HG03432 (cell line): ENCODE measurements around the gene PPP1R2.
A peak's percentile ranks its signal among the peaks of the same experiment; 100 is the strongest.
"Not testable (repeated sequence)": the region's sequence is repeated elsewhere in the genome, so short reads cannot be mapped to it uniquely, and the experiment has no call there.

ENCODE experiments used
- ATAC-seq: cut with Tn5 transposase; IDR thresholded peaks from one replicate; pipeline ENCODE4 v1.9.1; 2021; ENCODE audit warnings: mild to moderate bottlenecking, moderate library complexity; ENCODE audit not compliant: unreplicated experiment

PPP1R2 gene

DNA sequence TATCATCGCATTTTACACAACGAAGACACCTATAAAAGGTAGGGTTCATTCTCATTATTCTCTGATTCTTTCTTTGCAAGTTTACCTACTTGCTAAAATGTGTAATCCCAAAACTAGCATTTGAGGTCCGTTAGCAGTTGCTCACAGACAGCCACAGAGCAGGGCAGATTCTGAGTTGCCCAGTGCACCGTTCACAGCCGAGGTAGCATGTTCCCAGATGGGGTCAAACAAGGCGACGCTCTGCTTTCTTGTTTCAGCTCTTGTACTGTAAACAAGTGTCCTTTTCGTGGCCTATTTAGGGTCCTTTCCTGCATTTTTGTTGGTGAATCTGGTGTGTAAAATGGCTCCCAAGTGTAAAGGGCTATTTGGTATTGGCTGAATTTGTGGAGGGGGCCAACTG lies 3.1 kb downstream of the PPP1R2 start:
- ATAC-seq: no peak

DNA sequence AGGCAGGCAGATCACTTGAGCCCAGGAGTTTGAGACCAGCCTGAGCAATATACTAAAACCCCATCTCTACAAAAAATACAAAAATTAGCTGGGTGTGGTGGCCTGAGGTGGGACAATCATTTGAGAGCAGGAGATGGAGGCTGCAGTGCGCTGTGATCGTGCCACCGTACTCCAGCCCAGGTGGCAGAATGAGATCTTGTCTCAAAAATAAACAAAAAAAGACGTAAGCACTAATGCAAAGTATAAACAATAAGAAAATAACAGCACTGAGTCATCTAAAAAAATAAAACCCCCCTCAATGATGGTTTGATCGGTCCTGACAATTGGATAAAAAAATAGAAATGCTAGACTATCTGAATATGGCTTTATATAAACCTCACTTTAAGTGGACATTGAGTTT lies 3.6 kb downstream of the PPP1R2 start:
- ATAC-seq: no peak

DNA sequence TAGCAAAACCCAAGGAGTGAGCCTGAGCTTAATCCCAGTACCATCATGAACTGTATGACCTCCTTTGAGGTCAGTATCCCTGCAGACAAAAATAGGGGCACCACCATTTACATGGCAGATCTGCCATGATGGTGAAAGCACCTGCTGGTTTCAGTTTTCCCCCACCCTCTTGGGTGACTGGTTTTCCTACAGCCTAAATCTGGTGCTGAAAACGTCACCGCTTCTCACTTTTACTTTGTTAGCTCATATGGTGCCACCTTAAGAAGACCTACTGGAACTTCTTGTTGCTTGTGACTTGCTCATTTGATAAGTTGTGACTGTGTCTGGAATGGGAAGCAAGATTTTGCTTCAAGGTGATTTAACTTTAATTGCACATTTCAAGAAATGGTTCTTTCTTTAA lies 5.1 kb downstream of the PPP1R2 start:
- ATAC-seq: peak; percentile 58

DNA sequence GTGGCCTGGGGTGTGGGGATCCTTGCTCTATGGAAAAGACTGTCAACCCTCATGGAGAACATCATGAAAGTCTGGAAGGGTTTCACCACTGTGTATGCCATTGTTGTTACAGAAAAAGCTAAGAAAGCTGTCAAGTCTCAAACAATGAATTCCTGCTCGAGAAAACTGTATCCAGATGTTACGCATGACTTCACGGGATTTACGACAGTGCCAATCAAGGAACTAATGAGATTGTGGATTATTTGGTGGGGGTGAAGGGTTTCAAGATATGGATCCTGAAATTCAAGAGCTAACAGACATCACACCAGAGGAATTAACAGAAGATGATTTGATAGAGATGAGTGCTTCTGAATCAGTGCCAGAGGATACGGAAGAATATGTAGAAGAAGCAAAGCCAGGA lies 7.8 kb downstream of the PPP1R2 start:
- no peak for ATAC-seq

DNA sequence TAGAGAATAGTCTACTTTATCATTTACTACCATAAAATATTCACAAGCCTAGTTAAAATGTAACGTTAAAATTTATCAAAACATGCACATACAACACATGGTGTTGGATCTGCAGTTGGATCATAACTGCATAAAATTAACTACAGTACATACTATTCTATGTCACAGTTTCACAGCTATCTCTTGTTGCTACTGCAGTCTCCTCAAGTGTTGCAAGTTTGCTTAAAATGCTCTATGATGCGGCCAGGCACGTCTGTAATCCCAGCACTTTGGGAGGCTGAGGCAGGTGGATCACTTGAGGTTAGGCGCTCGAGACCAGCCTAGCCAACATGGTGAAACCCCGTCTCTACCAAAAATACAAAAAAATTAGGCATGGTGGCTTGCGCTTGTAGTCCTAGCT lies 10.3 kb downstream of the PPP1R2 start:
- ATAC-seq: no peak

DNA sequence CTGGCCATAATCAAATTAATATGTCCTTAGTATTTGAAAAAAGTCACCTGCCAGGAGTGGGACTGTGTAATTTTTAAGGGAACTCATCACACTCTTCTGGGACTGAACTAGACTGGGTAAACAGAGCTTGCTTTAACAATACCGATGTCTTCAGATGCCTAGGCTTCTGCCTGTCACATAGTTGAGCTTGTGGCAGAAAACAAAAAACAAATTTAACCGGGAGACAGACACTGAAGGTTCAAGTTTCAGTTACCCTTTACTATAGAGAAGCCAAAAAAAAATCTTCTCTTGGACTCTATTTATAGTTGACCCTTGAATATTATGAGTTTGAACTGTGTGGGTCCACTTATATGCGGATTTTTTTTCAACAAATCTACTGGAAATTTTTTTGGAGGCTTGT lies 10.8 kb downstream of the PPP1R2 start:
- ATAC-seq: no peak

DNA sequence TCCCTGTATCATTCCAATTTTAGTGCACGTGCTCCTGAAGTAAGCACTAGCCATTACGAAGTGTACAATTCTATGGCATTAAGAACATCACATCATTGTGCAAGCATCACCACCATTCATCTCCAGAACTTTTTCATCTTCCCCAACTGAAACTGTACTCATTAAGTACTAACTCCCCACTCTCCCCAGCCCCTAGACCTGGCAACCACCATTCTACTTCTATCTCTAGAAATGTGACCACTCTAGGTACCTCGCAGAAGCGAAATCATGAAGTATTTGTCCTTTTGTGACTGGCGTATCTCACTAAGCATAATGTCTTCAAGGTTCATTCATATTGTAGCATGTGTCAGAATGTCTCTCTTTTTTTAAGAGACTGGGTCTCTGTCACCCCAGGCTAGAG lies 11.4 kb downstream of the PPP1R2 start:
- ATAC-seq: no peak

DNA sequence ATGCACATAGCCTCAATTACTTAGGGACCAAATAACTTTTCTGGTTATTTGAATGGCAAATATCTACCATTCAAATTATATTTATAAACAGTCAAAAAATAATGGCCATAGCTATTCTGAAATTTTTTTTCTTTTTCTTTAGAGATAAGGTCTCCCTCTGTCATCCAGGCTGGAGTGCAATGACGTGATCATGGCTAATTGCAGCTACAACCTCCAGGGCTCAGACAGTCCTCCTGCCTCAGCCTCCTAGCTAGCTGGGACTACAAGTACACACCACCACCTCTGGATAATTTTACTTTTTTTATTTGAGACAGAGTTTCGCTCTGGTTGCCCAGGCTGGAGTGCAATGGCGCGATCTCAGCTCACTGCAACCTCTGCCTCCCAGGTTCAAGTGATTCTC lies 16.6 kb downstream of the PPP1R2 start:
- ATAC-seq: no peak

DNA sequence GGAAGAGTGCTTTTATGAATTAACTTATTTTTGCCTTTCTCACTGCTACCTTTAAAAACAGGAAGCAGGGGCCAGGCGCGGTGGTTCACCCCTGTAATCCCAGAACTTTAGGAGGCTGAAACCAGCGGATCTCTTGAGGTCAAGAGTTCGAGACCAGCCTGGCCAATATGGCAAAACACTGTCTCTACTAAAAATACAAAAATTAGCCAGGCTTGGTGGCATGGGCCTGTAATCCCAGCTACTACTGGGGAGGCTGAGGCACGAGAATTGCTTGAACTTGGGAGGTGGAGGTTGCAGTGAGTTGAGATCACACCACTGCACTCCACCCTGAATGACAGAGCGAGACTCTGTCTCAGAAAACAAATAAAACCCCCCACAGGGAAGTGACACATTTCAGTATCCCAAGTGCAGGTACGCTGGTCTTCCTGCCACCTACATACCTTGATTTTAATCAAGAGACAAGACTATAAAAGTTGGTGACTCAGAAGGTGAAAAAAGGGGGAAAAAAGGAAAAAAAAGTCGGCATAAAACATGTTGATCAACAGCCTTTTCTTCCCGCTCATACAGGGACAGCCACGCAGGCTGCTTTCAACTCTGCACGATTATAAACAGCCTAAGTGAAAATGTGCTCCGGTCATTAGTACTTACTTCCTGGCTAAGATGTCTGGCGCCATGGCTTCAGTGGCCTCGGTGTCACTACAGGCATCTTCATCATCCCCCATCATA lies 18.8 kb downstream of the PPP1R2 start:
- no peak for ATAC-seq

DNA sequence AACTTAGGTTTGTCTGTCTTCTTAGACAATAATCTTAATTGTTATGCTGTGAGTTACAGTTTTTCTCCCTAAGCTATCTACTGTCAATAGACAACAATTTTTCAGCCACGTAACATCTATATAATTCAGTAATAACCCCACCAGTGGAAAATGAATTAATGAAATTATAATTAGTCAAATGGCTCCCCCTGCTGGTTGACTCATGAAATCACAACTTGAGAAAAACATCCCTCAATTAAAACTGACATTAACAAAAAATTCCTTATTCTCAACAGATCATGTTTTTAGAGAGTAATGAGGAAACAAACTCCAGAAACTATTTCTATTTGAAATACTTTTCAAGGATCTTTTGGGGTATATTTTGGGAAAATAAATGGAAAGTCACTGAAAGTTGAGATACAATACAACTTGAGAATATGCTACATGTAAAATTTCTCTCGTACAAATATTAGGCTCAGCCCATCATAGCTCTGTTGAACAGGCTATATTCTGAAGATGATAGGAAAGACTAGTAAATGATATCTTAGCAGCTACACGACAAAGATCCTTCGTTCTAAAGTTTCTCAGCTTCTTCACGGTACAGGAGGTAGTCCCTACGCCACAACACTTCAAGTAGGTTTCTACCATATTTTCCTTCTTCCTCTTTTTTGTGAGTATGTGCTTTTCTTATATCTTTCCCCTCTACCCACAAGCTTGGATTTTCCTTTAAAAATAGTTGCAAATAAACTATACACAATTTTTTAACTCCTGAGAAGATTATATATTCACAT lies 20.7 kb downstream of the PPP1R2 start:
- ATAC-seq: no peak

DNA sequence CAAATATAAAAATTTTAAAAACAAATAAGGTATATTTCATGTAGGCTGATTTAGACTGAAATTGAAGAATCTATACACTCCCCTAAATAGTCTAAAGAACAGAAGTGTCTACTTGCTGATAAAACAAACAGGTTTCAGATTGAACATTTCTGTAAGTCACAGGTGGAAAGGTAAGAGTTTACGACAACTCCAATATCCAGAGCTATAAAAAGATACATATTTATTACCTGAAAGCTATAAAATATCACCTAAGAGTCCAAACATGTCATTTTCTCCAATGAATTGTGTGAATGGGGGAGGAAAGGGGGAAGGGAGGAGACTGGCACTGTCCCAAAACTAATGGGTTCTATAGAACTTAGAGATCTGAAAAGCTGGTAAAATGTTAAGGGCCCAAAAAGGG lies 26.1 kb downstream of the PPP1R2 start:
- no peak for ATAC-seq

DNA sequence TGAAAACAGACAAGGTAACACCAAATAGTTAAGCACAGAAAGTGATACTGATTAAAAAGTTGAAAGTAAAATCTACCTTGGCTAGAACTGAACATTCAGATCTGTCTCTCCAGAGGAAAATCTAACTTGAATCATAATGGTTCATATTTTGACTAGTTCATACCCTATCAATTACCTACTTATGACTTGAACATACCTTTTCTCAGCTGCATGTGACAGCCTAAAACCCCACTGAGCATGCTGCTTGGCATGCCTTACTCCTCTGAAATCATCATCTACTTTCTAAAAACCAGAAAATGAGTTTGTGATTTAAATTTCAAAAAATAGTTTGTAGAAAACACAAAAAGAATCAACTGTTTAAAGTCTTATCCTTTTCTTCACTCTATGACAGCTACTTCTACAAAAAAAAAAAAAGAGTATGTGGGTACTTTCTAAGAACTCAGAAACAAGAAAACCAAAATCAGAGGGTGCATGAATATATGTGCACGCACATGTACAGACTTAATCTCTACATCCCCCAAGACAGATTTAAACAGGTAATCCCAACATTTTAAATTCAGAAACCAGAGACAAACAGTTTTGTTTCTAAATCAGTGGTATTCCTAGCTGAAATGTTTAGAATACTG lies 28.4 kb downstream of the PPP1R2 start:
- not testable (repeated sequence) for ATAC-seq

DNA sequence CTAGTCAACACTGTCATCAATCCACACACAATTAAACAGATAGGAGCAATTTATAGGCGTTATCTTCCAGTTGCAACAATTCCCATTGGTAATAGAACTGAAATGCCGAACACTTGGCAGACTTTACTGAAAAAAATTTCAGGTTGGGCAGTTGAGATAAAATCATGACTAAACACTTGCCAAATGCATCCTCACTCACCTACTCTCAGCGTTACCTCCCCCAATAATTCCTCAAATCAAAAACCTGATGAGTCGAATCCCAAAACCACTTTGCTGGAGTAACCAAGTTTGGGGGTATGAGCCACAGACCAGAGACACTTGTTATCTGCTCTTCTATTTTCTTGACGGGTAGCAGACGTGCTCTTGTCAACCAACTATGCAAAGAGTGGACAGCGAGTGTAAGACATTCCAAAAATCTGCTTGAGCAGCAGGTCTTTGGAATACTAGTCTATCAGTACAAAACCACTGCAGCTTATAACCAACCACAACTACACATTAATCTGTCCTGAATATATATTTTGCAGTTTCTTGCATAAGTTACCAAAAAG lies 30.3 kb downstream of the PPP1R2 start:
- no peak for ATAC-seq

DNA sequence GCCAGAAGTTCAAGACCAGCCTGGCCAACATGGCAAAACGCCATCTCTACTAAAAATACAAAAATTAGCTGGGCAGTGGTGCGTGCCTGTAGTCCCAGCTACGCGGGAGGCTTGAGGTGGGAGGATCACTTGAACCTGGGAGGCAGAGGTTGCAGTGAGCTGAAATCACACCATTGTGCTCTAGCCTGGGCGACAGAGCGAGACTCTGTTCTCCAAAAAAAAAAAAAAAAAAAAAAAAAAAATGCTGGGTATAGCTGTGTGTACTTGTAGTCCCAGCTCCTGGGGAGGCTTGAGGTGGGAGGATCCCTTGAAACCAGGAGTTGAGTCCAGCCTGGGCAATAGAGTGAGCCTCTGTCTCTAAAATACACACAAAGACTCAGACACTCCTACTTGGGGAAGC lies 32.0 kb downstream of the PPP1R2 start:
- ATAC-seq: no peak

DNA sequence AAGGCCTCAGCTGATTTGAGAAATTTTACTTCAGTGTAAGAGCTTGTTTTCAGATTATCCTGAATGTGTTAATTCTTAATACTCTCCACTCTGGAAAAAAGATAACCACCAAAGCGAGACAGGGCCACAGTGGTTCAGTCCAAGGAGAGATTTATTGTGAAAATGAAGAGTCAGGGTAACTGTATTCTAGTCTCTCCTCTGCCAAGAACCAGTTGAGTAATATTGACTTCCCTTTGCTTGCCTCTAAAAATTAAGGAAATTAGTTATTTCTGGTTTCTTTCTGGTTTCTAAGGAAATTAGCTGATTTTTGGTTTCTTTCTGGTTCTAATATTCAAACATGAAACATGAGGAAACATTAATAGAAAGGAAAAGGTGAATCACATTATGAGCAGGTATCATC lies 34.9 kb downstream of the PPP1R2 start:
- no peak for ATAC-seq

DNA sequence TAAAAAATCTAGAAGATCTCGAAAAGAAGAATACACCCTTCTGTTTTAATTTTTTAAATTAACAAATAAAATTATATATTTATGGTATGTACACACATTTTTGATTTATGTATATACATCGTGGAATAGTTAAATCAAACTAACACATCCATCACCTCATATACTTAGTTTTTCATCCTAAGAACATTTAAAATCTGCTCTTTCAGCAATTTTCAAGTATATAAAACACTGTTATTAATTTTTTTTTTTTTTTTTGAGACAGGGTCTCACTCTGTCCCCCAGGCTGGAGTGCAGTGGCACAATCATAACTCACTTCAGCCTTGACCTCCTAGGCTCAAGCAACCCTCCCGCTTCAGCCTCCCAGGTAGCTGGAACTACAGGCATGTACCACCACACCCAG lies 67.5 kb downstream of the PPP1R2 start:
- no peak for ATAC-seq

DNA sequence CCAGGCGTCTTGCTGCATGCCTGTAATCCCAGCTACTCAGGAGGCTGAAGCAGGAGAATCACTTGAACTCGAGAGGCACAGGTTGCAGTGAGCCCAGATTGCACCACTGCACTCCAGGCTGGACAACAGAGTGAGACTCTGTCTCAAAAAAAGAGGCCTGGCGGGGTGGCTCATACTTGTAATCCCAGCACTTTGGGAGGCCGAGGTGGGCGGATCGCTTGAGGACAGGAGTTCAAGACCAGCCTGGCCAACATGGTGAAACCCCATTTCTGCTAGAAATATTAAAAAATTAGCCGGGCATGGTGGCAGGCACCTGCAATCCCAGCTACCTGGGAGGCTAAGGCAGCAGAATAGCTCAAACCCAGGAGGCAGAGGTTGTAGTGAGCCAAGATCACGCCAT lies 68.0 kb downstream of the PPP1R2 start:
- not testable (repeated sequence) for ATAC-seq

DNA sequence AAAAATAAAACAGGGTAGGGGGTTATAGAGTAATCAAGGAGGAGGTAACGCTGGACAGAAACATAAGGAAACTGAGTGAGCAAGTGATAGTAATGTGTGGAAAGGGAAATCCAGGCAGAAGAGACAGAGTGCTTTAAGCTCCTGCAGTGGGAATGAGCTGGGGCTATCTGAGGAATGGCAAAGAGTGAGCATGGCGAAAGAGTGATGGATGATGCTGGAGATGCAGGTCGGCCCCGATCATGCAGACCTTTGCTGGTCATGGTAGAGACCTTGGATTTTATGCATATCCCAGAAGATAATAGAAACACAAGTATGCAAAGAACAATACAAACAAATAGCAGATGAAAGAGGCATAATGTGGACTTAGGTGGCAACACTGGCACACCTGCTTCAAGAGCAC lies 74.3 kb downstream of the PPP1R2 start:
- ATAC-seq: no peak

DNA sequence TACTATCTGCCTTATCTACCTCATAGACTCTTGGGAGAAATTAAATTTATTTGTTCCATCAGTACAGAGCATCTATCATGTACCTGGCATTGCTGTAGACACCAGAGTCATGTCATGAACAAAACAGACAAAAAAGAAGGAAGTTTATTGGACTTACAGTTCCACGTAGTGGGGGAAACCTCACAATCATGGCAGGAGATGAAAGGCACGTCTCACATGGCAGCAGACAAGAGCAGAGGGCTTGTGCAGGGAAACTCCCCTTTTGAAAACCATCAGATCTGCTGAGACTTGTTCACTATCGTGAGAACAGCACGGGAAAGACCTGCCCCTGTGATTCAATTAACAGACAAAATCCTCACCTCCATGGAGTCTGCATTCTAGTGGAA lies 74.7 kb downstream of the PPP1R2 start:
- ATAC-seq: no peak

DNA sequence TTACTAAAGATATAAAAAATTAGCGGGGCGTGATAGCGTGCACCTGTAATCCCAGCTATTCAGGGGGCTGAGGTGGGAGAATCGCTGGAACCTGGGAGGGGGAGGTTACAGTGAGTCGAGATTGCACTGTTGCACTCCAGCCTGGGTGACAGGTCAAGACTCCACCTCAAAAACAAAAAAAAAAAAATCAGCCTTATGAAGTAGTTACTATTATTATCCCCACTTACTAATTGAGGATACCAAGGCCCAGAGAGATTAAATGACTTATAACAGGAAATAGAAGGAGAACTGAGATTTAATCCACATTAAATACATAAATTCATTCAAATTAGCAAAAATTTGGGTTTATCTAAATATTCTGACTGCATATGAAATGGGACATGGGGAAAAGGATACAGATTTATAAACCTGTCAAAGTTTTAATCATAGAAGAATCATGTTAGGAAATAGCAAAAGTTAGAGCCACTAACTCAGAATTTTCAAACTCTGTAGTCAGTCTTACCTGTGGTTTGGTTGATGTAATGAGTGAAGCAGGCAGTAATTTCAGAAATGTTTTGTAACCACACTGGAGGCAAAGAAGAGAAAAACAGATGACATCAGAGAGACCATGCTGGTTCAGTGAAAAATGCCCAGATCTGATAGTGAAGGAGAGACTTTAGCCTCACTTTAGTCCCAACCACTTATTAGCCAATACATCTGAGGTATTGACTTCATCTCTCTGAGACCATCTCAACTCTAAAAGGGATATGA lies 75.3 kb downstream of the PPP1R2 start:
- ATAC-seq: no peak

DNA sequence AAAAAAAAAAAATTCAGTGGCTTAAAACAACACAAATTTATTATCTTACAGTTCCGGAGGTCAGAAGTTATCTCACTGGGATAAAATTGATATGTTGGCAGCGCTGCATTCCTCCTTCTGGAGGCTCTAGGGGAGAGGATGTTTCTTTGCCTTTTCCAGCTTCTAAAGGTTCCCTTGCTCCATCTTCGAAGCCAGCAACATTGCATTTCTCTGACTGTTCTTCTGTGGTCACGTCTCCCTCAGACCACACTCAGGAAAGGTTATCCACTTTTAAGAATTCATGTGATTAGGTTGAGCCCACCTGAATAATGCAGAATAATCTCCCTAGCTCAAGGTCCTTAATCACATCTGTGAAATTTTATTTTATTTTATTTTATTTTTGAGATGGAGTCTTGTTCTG lies 76.9 kb downstream of the PPP1R2 start:
- no peak for ATAC-seq
